GDM1 (cell line): ENCODE data around the gene SUGT1.
"Not testable (repeated sequence)": the region's sequence is repeated elsewhere in the genome, so short reads cannot be mapped to it uniquely, and the experiment has no call there.

Experiments
- DNase-seq: peaks from one replicate; lab custom pipeline; 2025; lab: John Stamatoyannopoulos, UW

The SUGT1 gene

DNA sequence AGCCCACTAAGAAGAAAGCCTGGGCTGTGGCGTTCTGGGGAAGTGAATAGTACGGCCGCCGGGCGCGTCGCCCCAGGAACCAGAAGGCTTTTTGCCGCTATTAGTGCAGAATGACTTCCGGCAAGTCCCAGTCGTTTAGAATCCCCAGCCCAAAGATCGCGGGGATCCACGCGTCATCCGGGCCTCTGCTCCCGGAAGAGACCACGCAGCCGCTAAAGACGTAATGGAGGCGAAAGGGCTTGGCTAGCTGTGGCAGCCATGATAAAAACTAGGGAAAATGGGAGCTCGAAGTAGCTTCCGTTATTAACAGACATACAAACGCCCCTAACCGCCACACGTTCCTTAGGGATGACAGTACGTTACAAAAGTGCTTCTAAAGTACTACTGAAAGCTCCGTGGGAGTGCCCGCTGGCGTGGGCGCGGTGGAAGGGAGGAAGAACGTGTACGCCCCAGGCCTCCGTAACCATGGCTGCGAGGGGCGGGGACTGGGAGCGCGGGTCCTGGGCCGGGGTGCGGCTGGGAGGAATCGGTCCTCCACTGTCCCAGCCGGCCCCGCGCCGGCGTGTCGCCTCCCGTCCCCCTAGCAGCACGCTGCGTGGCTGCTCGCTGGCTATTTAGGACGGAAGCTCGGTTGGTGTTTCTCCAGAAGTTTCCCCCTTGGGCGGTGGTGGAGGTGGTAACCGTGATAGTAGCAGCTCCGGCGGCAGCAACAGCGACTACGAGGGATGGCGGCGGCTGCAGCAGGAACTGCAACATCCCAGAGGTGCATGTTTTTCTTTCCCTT lies at the start of gene SUGT1:
Gene SUGT1 (plus strand): TSS at position 641 of the 784 bp plus-strand sequence. CDS start 85 bp downstream, at position 726.
- DNase-seq, result peak; percentile 100

DNA sequence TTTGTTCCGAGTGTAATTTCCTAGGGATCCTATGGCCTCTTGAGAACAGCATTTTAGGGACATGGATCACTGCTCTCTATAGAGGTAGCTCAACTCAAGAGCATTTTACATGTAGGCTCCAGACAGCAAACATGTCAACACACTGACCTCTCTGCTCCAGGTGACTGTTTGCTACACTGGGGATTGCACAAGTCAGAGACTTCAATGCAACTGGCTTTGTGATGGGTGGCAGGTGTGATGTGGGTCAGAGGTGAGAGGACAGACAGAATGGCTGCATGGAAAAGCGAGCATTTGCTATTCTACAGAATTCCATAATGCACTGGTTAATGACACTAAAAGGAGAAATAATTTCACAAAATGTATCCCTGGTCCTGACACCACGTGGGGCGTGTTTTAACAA lies 49.3 kb upstream of the SUGT1 start:
- not testable (repeated sequence) for DNase-seq

DNA sequence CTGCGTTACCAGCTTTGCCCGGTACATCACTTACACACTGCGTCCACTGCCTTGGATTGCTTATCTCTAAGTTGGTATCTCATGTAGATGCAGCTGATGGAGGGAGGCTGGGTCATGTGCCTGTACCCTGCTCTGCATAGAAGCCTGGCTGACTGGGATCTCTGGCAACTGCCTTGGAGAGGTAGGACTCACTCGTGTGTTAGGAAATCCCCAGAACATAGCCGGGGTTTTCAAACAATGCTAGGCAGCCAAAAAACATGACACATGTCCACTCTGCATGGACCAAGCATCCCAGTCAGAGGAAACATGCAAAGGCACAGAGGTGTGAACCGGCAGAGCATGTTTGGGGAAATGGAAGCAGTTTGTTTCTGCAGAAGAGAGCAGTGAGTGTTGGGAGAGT lies 46.5 kb upstream of the SUGT1 start:
- DNase-seq, result not testable (repeated sequence)

GRCh38 chr13:52606795-52607194 lies 45.8 kb upstream of the SUGT1 start:
- DNase-seq, result not testable (repeated sequence)

- DNase-seq, result not testable (repeated sequence)
These were observed 44.5 kb upstream of the SUGT1 start for GRCh38 chr13:52608184-52608583.

DNA sequence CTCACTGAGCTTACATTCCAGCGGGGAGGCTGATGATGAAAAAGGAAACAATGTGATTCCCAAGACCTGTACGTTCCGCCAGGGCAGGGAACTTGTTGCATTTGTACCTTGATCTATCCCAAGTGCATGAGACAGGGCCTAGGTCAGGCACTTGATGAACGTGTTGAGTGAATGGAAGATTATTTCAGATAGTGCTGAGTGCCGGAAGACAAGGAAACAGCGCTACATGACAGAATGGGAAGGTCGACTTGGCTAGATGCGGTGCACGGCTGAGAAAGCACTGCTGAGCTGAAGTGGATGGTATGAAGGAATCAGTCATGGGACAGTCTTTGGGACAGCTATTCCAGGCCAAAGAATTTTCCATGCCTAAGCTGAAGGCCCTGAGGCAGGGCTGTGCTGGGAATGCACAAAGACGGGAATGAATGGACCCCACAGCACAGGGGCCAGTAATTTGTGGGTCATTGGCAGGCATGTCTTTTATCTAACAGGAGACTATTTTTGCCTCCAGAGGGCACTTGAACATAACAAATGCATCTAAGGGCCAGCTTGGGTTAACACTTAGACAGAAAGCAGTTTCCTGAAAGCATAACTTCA lies 43.5 kb upstream of the SUGT1 start:
- DNase-seq, result peak; percentile 45

DNA sequence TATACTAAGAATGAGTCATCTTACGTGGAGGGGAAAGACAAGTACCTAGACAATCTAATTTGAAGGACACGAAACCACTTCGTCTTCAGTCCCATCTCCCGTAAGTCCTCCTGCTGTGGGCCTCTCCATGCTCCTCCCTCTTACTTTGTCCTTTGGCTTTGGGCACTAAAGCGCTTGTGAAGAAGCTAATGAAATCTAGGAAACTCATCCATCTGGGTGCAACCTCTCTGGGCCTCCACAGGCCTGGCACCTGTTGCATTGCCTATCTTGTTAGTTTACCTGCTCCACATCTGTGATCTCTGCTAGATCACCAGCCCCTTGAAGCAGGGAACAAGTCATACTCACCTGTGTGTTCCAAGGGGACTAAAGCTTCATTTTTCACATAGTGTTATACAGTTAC lies 42.5 kb upstream of the SUGT1 start:
- DNase-seq, result not testable (repeated sequence)

GRCh38 chr13:52615134-52615801 lies 37.4 kb upstream of the SUGT1 start:
- DNase-seq, result no peak

DNA sequence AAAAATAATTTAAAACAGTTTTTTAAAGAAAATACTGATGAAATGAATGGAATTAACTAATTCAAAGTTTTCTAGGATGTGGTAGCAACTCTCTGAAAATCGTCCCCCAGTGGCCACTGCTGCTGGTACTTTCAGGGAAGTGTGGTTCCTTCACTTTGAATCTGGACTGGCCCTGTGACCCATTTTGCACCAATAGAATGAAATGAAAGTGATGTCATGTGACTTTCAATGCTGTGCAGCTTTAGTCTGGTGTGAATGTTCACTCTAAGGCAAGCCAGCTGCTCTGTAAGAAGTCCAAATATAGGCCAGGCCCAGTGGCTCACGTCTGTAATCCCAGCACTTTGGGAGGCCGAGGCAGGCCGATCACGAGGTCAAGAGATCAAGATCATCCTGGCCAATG lies 36.8 kb upstream of the SUGT1 start:
- DNase-seq, result no peak

DNA sequence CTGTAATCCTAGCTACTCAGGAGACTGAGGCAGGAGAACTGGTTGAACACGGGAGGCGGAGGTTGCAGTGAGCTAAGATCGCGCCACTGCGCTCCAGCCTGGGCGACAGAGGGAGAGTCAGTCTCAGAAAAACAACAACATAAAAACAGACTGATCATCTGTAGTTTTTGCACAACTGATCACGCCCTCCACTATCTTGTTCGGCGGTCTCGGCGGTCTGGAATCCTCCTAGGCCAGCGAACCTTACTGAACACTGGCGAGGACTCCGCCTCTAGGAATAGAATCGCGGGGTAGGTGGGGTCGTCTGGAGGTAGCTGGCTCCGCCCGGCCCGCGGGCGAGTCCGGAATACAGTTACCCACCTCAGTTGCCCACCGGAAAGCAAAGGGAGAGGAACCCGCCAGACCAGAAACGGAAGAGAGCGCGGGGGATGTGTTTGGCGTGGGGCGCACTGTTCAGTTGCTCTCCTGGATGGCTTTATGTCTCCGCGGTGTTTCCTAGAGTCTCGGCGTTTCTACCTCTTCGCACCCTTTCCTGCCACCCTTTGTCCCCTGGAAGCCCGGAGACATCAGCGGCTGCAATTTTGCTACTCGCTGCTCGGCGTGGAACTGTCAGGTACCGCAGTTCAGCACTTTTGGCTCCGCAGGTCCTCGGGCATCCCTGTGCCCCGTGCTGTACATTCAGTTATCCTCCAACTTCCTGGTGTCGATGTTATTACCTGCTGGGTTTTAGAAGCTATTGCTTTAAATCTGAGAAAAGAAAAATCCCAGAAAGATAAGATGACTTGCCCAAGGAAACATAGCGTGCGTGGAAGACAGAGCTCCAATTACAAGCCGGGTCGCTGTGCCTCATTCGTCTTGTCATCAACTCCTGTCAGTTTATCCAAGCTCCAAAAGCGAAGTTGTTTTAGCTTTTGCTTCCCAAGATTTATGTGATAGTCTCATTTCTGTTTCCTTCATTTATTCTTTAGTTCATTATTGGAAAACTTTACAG lies 35.3 kb upstream of the SUGT1 start:
- DNase-seq, result peak; percentile 91

DNA sequence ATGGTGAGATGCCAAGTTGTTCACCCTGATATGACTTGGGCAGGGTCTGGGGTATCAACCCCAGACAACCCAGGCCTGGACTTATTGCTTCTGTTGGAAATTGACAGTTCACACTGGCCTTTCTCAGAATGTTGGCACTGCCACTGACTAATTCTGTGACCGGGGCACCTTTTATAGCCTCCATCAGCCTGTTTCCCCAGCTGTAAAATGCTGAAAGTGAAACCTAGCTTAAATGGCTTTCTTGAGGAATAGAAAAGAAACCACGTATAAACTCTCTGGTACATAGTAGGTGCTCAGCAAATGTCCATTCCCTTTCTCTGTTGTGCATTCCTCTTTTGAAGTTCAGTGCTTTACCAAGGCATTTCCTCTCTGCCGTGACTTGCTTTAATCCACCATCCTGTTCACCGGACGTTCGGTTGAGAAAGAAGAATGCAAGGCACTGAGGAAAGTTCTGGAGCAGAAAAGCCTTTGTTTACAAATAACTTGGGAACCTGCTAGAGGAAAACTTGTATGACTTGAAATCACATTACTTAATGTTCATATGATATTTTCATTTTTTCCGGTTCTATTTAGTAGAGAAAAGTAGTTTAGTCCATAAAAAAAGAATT lies 21.4 kb upstream of the SUGT1 start:
- not testable (repeated sequence) for DNase-seq

DNA sequence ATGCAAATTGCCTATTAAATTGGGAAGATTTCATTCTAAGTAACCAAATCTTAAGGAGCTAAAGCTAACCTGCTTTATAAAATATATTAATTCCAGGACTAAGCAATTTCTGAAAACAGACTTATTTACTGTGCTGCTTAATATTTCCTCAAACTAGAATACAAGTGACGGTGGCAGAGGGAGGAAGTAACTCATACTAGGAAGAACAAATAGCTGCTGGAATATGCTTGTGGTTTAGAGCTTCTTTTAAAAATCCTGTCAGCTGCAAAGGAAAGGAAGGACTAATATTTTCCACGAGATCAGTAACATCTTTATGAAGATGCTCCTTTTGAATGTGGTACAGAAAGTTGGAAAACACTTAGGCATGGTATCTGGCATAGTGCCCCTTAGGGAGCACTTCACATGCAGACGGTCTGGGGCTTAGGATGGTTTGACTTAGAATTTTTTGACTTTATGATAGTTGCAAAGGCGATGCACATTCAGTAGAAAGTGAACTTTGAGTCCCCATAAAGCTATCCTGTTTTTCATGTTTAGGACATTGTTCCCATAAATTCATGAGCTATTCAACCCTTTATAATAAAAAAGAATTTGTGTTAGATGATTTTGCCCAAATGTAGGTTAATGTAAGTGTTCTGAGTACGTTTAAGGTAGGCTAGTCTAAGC lies 13.8 kb upstream of the SUGT1 start:
- no peak for DNase-seq

- DNase-seq, result no peak
These were observed 10.5 kb upstream of the SUGT1 start, which contains the start of gene HNRNPA1L2 for GRCh38 chr13:52642131-52642530. TSS of gene HNRNPA1L2 (plus strand) at chr13:52642431. CDS start at chr13:52642493, 62 bp downstream.

DNA sequence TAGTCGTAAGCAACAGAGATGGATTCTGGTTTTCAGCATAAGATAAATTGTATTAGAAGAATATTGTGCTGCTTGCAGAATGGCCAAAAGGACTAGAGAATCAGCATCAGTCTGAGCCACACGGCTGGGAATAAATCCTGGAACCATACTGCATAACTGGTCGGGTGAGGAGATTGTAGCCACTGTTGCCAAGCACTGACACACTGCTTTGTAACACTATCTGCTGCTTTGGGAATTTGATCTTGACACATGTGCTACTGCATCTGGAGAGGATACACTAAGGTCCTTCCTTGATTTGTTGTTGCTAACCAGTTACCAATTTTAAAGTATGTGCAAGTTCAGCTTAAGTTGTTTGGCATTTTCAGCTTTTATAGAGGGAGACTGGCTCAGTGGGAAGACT lies 8.5 kb upstream of the SUGT1 start:
- DNase-seq, result no peak

- no peak for DNase-seq
These were observed 5.7 kb upstream of the SUGT1 start for GRCh38 chr13:52646967-52647366.

DNA sequence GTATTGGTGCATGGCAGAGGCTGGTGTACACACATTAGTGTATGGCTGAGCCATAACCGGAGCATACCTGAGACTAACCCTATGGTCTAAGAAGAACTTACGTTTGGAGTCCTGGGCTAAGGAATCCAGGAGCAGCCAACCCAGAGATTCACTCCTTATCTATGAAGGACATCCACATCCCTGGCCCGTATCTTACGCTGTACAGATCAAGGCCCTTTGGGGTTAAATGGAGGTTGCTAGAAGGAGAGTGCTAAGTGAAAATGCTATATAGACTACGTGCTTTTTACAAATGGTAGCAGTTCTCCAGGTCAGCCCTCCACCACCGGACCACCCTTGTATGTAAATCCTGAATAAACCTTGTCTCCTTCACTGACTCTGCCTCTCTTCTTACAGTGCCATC lies 1.9 kb upstream of the SUGT1 start:
- DNase-seq, result no peak

DNA sequence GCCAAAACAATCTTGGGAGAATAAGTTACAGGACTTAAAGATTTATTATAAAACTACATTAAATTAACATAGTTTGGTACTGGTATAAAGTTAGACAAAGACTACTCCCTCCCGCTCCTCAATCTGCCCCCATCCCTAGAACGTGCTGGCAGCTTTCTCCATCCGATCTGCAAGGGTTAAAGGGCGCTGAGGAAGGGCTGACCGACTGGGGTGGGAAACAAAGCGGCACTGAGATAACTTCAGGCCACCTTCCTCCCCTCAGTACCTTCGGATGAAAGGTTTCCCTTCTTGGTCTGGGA lies 790 bp upstream of the SUGT1 start:
- DNase-seq, result no peak

DNA sequence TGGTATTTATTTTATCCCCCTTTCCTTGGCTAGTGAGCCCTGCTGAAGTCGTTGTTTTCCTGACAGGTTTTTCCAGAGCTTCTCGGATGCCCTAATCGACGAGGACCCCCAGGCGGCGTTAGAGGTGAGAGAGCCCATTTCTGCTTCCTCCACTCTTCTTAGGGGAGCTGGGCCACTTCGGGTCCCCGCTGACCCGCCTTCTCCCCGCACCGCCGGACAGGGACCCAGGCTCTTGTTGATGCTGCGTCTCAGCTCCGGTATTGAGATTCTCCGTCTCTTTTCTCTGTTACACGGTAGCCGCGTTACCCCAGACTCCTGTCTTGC lies 306 bp downstream of the SUGT1 start:
- DNase-seq, result no peak

DNA sequence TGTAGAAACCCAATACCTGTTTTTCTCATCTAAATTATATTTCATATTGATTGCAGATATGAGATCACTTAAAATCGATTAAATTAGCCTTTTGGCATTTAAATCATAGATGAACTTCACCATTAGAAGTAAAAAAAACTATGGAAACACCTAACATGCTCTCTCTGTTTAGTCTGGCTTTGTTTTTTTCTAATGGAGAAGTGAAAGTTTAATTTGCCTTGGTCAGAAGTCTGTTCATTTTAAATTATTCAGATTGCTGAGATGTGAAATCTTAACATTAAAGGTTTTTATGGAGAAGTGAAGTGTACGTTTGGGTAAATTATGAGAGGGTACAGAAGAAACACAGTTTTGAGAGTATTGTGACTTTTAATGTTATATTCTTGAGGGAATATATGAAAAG lies 6.7 kb downstream of the SUGT1 start:
- no peak for DNase-seq

GRCh38 chr13:52664272-52664671 lies 11.6 kb downstream of the SUGT1 start:
- DNase-seq, result no peak

DNA sequence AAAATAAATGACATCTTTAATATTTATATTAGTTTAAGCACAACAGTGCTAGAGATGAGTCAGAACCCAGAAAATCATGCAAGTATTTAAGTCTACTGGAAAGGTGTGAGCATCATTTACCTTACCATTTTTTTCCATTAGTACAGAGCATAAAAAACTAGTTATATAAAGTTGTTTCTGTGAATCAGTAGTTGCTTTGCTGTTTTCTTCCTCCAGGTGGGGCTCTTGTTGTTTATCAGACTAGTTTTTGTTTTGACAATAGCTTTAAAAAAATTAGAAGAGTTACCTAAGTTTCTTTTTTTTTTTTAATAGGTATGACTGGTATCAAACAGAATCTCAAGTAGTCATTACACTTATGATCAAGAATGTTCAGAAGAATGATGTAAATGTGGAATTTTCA lies 12.7 kb downstream of the SUGT1 start:
- no peak for DNase-seq
